Measurements from ENCODE around the gene SMIM21. TPM values are rescaled to one million over a fixed set of nuclear protein-coding genes. Genes with fewer than 3 reads are reported as not detected.

SMIM21 gene
- total RNA-seq, 2 donors from 2014 or later: not detected

DNA sequence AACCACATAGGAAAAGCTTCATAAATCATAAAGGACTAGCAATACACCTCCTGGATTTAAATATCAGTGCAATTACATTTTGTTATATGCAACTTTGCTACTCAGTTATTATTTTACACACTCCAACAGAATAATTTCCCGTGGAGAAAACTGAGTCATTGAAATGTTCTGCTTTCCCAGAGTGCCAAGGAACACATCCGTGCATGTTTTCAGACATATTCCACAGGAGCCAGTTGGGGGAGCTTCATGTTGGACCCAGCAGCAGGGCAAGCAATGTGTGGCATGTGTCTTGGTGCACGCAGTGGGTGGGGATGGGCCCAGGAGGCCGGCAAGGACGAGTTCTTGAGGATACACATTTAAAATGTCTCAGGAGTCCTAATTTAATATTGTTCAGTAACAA is 14.4 kb upstream of the SMIM21 start:
- Histone ChIP-seq H3K36me3 (no peaks in the 10 kb centered on the region), H3K4me1 (no peaks in the 10 kb centered on the region), H3K4me3 (no peak overlapping the region), H3K27ac (no peak overlapping the region), H3K9me3 (no peaks in the 10 kb centered on the region), H3K27me3 (no peaks in the 10 kb centered on the region), H3K9ac (ENCODE audit: low read depth in 2 of 2, low read length in 2 of 2) (no peak overlapping the region)
- DNase-seq: no peak
- TF ChIP-seq, protein P1, sequence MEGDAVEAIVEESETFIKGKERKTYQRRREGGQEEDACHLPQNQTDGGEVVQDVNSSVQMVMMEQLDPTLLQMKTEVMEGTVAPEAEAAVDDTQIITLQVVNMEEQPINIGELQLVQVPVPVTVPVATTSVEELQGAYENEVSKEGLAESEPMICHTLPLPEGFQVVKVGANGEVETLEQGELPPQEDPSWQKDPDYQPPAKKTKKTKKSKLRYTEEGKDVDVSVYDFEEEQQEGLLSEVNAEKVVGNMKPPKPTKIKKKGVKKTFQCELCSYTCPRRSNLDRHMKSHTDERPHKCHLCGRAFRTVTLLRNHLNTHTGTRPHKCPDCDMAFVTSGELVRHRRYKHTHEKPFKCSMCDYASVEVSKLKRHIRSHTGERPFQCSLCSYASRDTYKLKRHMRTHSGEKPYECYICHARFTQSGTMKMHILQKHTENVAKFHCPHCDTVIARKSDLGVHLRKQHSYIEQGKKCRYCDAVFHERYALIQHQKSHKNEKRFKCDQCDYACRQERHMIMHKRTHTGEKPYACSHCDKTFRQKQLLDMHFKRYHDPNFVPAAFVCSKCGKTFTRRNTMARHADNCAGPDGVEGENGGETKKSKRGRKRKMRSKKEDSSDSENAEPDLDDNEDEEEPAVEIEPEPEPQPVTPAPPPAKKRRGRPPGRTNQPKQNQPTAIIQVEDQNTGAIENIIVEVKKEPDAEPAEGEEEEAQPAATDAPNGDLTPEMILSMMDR (IDR thresholded peaks at IDR 0.05): no peak
- intact Hi-C loops (cut with DNase I): no loop called here

DNA sequence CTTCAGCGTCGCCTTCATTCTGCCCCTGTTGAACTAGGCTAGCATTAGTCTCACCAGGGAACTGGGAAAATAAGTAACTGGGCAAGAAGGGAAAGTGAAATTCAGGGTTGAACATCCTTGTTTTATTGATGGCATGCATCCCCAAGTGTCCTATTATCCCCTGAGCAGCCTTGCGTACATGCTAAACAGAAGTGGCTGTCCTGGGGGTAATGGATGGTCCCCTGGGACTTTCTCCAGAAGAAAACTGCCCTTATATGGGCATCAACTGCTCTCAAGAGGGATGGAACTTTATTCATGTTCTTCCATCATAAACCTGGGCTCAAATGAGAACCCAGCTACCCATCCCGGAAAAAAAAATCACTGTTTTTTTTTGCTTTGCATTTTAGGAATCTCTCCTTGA is 11.8 kb upstream of the SMIM21 start:
- Histone ChIP-seq H3K27ac (no peak overlapping the region), H3K4me1 (no peaks in the 10 kb centered on the region), H3K9ac (ENCODE audit: low read depth in 2 of 2, low read length in 2 of 2) (no peak overlapping the region), H3K36me3 (no peaks in the 10 kb centered on the region), H3K4me3 (no peak overlapping the region), H3K9me3 (no peaks in the 10 kb centered on the region), H3K27me3 (no peaks in the 10 kb centered on the region)
- intact Hi-C loops (cut with DNase I): no loop called here
- TF ChIP-seq, protein P1 (IDR thresholded peaks at IDR 0.05): no peak
- DNase-seq: no peak

DNA sequence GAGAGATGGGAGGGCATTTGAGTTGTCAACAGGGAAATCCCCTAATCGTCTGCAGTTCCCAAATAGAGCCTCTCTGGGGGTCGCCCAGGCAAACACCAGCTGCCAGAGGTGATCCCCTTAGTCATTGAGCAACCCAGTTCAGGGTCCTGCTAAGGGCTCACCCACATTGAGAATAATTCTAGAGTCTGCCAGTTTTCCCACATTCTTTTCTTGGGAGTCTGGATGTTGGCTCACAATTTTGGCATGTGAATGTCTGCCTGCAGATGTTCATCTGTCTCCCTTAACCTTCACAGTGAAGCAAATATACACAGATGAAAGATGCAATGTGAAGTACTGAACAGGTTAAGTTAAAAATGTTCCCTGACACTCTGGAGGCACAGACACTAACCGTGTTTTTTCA is 11.4 kb upstream of the SMIM21 start:
- H3K27ac ChIP-seq: no peak overlapping the region
- no peaks in the 10 kb centered on the region for H3K9me3 ChIP-seq
- H3K36me3 ChIP-seq: no peaks in the 10 kb centered on the region
- DNase-seq: no peak
- no peak overlapping the region for H3K4me3 ChIP-seq
- intact Hi-C loops (cut with DNase I): no loop called here
- H3K4me1 ChIP-seq: no peaks in the 10 kb centered on the region
- TF ChIP-seq, protein P1 (IDR thresholded peaks at IDR 0.05): no peak
- no peak overlapping the region for H3K9ac ChIP-seq (ENCODE audit: low read depth in 2 of 2, low read length in 2 of 2)
- H3K27me3 ChIP-seq: no peaks in the 10 kb centered on the region

DNA sequence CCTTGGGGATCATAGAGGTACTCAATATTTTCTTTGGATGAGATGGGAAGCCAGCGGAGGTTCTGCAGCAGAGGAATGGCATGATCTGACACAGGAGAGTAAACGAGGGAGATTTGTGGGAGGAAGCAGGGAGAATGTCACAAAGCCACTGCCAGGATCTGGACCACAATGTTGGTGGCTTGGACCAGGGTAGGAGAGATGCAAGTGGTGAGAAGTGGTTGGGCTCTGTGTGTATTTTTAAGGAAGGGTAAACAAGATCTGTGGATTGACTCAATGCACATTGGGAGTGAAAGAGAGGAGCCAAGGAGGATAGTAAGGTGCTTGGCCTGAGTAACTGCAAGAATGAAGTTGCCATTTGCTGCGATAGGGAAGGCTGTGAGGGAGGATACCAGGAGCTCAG is 10.5 kb upstream of the SMIM21 start:
- no peaks in the 10 kb centered on the region for H3K27me3 ChIP-seq
- H3K27ac ChIP-seq: no peak overlapping the region
- no peaks in the 10 kb centered on the region for H3K9me3 ChIP-seq
- DNase-seq: no peak
- H3K36me3 ChIP-seq: no peaks in the 10 kb centered on the region
- no peaks in the 10 kb centered on the region for H3K4me1 ChIP-seq
- H3K9ac ChIP-seq (ENCODE audit: low read depth in 2 of 2, low read length in 2 of 2): no peak overlapping the region
- TF ChIP-seq, protein P1 (IDR thresholded peaks at IDR 0.05): no peak
- intact Hi-C loops (cut with DNase I): no loop called here
- no peak overlapping the region for H3K4me3 ChIP-seq

DNA sequence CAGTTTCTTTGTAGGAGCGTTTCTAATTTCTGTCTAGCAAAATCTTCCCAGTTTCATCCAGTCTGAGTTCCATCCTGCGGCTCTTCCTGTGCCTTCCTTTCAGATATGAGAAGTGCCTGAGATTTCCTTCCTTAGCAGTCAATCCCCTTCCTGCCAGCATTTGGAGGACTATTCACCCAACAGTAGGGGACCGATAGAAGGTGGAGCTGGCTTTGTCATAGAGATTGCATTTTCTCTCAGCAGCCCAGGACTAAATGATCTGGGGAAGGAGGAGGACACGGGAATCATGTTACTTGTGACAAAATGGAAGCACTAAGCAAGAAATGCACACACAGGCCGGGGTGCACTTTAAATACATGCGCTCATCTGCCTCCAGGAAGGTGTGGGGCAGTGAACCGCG is 5.6 kb upstream of the SMIM21 start:
- Histone ChIP-seq H3K9me3 (no peaks in the 10 kb centered on the region), H3K4me1 (no peaks in the 10 kb centered on the region), H3K27ac (no peak overlapping the region), H3K4me3 (no peak overlapping the region), H3K36me3 (no peaks in the 10 kb centered on the region), H3K27me3 (no peaks in the 10 kb centered on the region), H3K9ac (ENCODE audit: low read depth in 2 of 2, low read length in 2 of 2) (no peak overlapping the region)
- intact Hi-C loops (cut with DNase I): no loop called here
- TF ChIP-seq, protein P1 (IDR thresholded peaks at IDR 0.05): no peak
- no peak for DNase-seq

DNA sequence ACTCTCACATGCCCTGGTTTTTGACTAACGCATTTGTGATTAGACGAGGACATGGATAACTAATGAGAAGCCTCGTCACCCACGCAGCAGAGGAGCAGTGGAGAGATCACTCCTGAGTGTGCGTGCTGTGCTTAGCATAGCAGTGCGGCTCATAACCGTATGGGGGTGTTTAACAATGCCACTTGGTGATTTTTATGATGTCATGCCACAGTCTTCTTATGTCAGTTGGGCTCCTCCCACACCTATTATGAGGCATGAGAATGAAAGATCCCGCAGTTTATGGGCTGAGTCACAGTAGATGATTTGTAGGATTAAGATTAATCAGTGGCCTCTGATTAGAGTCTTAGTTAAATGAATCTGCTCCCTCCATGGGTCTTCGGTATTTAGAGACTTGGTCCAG is 2.5 kb upstream of the SMIM21 start:
- no peak overlapping the region for H3K4me3 ChIP-seq
- H3K4me1 ChIP-seq: no peaks in the 10 kb centered on the region
- TF ChIP-seq, protein P1 (IDR thresholded peaks at IDR 0.05): no peak
- no peaks in the 10 kb centered on the region for H3K36me3 ChIP-seq
- H3K27me3 ChIP-seq: no peaks in the 10 kb centered on the region
- no peak overlapping the region for H3K27ac ChIP-seq
- intact Hi-C loops (cut with DNase I): no loop called here
- H3K9me3 ChIP-seq: no peaks in the 10 kb centered on the region
- DNase-seq: no peak
- H3K9ac ChIP-seq (ENCODE audit: low read depth in 2 of 2, low read length in 2 of 2): no peak overlapping the region

Measured in colonic mucosa (tissue), 4 donors.